HG03520 (cell line): ENCODE data around the gene GTF2H2C.
A peak's percentile ranks its signal among the peaks of the same experiment; 100 is the strongest.
"Not testable (repeated sequence)": the region's sequence is repeated elsewhere in the genome, so short reads cannot be mapped to it uniquely, and the experiment has no call there.

ENCODE experiments used
- ATAC-seq: cut with Tn5 transposase; IDR thresholded peaks from one replicate; pipeline ENCODE4 v1.9.1; 2021; ENCODE audit warnings: mild to moderate bottlenecking, moderate library complexity; ENCODE audit not compliant: unreplicated experiment

GTF2H2C gene

DNA sequence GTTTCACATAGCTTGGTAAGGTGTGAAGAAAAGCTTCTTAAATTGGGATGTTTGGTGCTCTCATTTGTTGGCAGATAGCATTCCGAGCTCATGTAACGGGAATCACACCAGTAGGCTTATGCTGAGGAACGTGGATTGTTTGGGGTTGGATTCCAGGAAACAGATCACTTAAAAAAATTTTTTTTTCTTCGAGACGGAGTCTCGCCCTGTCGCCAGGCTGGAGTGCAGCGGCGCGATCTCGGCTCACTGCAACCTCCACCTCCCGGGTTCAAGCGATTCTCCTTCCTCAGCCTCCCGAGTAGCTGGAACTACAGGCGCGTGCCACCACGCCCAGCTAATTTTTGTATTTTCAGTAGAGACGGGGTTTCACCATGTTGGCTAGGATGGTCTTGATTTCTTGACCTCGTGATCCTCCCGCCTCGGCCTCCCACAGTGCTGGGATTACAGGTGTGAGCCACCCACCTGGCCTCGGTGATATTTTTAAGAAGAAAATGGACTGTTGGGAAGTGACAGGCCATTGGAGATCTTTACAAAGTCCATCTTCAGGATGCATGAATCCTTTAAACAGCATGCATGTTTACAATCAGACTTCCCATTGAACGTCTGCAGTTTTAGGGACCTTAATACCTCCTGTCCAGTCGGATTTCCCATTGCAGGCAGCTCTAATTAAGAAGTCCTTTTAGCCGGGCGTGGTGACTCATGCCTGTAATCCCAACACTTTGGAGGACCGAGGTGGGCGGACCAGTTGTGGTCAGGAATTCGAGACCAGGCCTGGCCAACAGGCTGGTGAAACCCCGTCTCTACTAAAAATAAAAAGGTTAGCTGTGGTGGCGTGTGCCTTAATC, 818 bp downstream of the GTF2H2C start:
- not testable (repeated sequence) for ATAC-seq

DNA sequence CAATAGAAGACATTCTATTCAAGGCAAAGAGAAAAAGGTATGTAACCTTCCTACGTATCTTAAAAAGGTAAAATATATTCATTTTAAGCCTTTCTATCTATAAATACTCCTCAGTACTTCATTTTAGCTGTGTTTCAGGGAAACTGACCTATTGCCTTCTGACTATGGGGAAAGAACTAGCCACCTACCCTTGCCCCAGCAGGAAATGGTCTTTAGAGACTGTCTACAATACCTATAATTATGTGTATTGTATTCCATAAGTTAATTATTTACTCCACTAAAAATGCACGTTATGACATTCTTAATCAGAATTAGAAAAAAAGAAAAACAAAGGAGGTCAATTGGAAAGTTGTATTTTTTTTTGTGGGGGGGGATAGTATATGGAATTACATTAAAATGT, 6.2 kb downstream of the GTF2H2C start:
- ATAC-seq: not testable (repeated sequence)

DNA sequence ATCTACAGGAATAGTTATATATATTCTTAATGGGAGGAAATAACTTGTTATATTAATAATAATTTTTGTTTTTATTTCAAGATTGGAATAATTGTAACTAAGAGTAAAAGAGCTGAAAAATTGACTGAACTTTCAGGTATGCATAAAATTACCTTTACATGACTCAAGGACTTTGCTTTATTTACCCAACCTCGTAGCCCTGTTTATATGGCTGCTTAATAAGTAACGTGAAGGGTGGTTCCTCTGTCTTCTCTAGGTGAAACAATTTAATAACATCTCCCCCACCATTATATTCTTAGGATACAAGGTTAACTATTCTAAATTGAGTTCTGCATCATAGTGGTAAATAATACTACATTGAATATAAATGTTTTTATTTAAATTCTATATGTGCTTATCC, 8.1 kb downstream of the GTF2H2C start:
- ATAC-seq: not testable (repeated sequence)

DNA sequence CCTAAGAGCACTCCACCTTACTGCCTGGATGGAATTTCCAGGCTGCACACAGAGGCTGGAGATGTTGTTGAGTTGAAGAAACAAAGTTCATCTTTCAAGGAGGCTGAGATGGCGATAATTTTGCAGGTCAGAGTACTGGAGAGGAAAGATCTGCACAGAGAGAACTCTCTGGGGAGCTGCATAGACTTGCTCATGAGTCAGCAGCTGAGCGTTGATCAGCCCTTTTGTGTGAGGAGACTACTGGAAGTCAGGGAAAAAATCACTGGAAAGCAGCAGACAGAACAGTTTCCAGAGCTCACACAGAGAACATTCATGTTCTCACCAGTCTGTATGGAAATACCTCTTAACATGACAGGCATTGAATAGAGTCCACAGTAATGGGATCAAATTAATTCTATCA, 23.4 kb downstream of the GTF2H2C start:
- not testable (repeated sequence) for ATAC-seq

DNA sequence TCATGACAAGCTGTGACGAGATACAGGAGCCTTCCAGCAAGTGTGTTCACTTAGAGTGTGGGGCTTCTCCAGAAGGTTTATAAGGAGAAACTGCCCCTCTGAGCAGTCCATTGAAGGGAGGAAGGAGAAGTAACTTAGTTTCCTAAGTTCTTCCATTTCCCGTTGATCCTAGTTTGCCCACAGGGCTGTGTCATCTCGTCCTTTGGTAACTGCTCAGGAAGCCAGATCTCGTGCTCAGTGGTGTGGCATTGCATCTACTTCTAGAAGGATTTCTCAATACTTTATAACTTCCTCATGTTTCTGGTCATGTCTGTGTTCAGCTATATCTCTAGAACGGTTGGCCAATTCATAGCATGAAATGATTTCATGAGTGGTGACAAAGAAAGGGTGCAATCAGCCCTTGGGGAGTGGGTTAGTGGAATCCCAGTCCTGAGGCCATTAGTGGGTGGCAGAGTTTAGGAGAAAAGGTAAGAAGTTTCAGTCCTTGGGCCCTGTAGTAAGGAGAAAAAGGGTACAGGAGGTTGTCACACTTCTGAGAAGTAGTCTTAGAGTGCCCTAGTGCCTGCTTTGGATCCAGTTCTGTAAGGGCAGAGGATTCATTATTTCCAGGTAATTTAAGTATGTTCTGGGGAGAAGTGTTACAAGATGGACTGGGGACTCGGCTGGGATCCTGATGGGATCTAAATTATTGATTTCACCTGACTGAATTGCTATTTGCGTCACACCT, 36.3 kb downstream of the GTF2H2C start:
- not testable (repeated sequence) for ATAC-seq

DNA sequence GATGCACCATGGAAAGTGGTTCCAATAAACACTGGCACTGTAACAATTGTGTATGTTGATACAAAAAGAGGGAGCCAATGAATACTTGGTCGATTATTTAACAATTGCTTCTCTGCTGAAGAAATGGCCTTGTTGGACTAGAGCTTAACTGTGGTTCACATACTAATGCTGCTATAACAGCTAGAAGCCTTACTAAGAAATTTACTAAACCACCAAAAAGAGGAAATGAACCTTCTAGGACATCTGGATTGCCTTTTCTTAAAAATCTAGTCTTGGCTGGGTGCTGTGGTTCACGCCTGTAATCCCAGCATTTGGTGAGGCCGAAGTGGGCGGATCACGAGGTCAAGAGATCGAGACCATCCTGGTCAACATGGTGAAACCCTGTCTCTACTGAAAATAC, 42.0 kb downstream of the GTF2H2C start:
- peak; percentile 79 for ATAC-seq

DNA sequence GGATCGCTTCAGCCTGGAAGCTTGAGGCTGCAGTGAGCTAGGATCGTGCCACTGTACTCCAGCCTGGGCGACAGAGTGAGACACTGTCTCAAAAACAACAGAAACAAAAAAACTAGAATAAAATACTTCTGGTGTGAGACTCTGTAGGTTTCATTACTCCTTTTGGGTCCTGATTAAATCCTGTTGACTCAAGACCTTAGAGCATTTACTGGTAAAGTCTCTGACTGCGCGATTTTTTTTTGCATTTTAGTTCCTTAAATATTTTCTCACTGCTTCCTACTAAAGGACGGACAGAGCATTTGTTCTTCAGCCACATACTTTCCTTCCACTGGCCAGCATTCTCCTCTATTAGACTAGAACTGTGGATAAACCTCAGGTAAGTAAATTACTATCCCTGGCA, 46.8 kb downstream of the GTF2H2C start:
- ATAC-seq: not testable (repeated sequence)

DNA sequence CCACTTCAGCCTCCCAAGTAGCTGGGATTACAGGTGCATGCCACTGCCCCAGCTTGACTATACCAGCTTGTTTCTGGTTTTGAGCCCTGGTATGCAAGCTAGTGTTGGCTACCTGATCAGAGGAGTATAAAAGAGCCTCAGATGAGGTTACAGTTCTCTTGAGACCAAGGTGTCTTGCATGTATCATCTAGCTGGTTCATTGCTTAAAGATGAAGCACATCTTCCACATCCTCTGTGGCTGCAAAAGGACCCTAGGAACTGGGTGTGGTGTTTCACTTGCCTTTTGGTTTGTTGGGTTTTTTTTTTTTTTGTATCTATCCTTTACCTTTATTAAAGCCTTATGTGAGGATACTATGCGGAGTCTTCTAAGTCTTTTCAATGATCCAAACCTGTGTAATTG, 47.8 kb downstream of the GTF2H2C start:
- ATAC-seq: not testable (repeated sequence)

DNA sequence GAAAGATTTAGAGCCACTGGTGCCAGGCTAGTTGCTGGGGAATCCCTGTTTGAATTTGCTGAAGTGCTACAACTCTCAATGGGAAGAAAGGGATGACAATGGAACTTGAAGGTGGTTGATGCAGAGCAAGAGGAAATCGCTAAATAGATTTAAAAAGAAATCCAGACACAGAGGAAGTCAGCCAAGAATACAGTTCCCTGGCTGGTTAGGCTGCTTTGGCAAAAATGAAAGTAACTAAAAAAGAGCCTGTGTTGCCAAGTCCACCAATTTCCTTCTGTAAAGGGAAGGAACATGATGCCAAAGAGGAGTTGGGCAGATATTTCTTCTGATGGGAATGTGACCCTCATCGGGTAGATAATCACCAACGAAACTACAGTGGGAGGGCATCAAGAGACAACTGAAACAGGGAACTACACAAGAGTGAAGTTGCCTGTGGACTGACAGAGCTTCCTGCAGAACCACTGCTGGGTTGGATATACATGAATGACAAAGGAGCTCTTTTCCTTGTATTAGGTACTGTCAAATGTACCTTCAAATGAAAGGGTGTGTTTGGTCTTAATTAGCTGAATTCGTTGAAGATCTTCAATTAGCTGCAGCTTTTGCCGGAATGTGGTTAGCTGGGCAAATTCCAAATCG, 49.0 kb downstream of the GTF2H2C start:
- not testable (repeated sequence) for ATAC-seq

DNA sequence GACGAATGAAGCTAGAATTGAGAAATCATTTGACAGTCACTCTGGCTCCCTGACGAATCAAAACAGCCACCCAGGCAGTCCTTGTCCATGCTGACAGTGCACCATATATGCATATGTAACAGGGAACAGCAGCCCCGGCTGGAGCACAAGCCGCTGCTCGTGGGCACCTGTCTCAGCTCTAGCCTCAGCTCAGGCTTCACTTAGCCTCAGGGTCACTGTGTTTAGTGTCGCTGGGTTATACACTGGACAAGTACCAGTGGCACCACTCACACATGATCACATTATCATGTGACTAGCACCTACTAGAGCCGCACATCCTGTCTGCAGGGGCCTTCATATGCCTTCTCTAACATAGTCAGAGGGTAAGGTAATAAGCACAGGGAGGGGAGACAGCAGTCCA, 54.9 kb downstream of the GTF2H2C start:
- not testable (repeated sequence) for ATAC-seq

DNA sequence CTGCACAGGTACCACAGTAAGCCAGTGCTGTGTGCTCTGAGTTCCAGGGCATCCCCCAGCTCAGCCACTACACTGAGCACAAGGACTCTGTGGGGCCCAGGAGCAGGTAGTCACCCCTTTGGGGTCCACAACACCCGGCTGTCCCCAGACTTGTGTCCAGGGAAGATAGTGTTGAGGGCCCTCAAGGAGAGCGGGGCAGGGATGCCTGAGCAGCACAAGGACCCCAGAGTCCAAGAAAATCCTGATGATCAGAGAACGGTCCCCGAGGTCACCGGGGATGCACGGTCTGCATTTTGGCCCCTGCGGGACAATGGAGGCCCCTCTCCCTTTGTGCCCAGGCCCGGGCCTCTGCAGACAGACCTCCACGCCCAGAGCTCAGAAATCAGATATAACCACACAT, 71.9 kb downstream of the GTF2H2C start:
- ATAC-seq: not testable (repeated sequence)
